Caki2 (cell line): ENCODE data around the gene CHD9. TPM values are rescaled to one million over a fixed set of nuclear protein-coding genes. Genes with fewer than 3 reads are reported as not detected.
"Not testable (repeated sequence)": the region's sequence is repeated elsewhere in the genome, so short reads cannot be mapped to it uniquely, and the experiment has no call there.

Experiments used
- DNase-seq: peaks from one replicate; pipeline ENCODE4 v3.0.0-alpha.2; 2015; ENCODE audit warnings: low read depth
- in situ Hi-C: cut with HindIII; loops from 2 replicates; pipeline ENCODE4 v1.10.0; 2016; ENCODE audit warnings: low sequenced_read_pairs, low pct_unique_long_range_greater_than_20kb, mixed read lengths
- total RNA-seq: library from RNA; depleted of rRNA; stranded (reverse); fragments of >200 nt; shearing (Covaris generic); gene quantifications from 2 replicates; pipeline ENCODE4 v1.2.3, GENCODE V29; 2014; ENCODE audit warnings: low replicate concordance

Gene CHD9
- total RNA-seq, 1 experiment from 2014 or later: 8.8 TPM

DNA sequence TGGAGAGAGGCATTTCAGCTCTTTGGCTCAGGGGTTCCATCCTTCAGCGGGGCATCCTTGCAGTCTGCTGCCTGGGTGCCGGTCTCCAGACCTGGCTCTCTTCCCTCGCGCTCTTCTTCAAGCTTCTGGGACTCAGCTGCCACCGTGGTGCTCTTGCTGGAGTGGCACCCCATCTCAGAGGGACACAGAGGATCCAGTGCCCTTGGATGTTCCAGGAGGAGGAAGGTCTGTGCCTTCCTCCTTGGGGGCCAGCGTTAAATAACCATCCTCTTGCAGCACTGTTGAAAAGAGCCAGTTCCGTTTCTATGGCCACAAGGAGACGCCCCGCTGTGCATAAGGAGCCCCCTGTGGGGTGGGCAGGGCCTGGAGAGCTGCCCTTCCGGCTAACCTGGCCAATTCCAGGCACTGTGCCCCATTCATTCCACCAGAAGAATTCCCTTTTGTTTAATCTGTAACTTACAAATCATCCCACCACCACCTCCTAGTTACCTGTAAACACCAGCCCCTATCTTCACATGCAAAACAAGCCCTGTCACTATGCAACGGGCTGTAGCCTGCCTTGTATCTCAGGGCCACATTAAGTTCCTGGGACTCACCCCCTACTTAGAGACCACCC is 10.7 kb upstream of the CHD9 start:
- peak; percentile 35 for DNase-seq
- in situ Hi-C loops: no loop called here

DNA sequence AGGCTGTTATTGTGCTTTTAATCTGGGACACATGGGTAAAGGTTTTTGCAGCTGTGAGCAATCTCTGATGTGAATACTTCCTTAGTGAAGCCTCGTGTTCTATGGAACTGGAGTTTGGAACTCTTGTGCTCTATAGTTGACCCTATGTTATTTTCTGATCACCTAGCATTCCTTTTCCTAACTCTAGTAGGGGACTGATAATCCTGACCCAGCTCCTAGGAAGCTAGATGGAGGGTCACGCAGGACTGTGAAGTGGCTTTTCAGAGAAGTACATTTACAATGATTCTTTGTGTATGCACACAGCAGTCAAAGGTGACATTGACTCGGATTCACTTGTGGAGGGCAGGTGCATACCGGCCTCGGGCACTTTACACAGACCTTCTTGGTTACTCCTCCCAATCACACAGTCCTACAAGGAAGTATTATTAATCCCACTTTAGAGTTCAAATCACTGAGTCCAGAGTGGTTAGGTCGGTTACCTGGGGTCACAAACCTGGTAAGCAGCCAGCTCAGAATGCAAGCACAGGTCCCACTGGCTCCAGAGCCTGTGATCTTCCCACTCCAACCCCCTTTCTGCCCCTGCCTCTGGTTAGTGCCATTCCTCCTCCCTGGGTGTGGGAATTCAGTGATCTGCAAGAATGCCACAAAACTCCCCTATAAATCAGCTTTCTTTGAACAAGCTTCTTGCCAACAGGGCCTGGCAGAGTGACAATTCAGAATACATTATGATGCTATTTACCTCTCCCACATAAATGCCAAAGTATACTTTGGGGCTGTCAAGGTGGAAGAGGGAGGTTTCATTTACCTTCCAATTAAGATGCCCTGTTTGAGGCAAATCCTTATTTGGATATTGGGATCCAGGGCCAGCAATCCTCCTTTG is 9.2 kb upstream of the CHD9 start:
- in situ Hi-C loops: no loop called here
- DNase-seq: no peak

DNA sequence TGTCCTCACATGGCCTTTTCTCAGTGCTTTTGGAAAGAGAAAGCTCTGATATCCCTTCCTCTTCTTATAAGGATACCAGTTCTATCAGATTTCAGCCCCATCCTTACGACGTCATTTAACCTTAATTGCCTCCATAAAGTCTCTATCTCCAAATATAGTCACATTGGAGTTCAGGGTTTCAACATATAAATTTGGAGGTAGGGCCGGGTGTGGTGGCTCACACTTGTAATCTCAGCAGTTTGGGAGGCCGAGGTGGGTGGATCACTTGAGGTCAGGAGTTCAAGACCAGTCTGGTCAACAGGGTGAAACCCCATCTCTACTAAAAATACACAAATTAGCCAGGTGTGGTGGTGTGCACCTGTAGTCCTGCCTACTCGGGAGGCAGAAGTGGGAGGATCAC is 7.3 kb upstream of the CHD9 start:
- in situ Hi-C loops, DNase-seq: not testable (repeated sequence)

DNA sequence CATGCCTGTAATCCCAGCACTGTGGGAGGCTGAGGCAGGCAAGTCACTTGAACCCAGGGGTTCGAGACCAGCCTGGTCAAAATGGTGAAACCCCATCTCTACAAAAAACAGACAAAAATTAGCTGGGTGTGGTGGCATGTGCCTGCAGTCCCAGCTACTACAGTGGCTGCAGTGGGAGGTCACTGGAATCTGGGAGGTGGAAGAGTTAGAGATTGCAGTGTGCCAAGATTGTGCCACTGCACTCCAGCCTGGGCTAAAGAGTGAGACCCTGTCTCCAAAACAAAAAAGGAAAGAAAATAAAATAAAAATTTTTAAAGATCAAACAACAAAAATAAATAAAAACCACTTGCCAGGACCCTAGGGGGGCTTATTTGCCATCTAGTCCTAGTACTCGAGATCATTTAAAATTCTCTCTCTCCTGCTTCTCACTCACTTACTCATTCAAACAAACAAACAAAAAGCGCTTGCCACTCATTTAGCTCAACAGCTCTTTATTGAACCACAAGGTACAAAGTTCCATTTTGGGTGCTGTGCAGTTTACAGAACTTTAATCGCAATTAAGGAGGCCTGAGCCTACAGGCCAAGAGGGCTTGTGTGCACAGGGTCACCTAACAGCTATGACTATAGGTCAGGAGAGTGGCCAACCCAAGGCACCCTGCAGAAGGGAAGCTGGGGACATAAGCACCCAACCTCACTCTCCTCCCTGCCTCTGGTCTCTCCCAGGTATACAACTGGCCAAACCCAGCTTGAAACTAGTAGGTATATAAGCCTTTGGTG is 6.5 kb upstream of the CHD9 start:
- no peak for DNase-seq
- in situ Hi-C loops: no loop called here

DNA sequence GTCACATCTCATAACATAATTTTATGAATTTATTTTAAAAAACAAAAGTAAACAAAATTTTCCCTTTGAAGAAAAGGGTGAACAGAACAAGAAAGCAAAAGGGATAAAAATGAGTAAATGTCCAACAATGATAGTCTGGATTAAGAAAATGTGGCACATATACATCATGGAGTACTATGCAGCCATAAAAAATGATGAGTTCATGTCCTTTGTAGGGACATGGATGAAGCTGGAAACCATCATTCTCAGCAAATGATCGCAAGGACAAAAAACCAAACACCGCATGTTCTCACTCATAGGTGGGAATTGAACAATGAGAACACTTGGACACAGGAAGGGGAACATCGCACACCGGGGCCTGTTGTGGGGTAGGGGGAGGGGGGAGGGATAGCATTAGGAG is 3.5 kb upstream of the CHD9 start:
- in situ Hi-C loops, DNase-seq: not testable (repeated sequence)

DNA sequence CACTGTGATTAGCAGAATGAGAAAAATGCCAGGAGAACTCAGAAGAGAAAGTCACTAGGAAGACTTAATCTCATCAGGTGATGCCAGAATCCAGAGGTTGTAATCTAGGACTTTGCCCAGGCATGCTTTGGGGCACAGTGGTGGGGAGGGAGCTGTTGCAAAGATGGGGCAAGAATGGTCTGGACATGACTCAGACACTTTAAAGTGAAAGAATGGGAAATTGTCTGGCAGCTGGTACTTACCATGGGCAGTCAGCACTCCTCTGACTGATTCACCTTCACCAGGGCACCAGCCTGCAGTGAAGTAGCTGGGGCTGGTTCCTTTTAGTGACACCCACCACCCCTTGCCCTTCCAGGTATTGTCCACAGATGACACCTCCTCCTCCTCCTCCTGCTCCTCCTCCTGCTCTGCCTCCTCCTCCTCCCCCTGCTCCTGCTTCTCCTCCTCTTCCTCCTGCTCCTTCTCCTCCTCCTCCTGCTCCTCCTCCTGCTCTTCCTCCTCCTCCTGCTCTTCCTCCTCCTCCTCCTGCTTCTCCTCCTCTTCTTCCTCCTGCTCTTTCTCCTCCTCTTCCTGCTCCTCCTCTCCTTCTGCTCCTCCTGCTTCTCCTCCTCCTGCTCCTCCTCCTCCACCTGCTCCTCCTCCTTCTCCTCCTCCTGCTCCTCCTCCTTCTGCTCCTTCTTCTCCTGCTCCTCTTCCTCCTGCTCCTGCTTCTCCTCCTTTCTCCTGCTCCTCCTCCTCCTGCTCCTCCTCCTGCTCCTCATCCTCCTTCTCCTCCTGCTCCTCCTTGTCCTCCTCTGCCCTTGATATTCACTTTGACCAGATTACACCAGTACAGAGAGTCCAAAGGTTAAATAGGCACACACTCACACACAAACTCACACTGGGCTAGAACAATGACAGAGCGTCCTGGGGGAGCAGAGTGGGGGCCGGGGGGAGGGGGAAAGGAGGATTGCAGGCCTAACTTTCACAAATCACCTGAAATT is 2.0 kb upstream of the CHD9 start, which contains the start of gene CHD9NB:
Gene CHD9NB (minus strand): TSS at position 379 of the 983 bp plus-strand sequence. CDS start 8,739 bp downstream, outside the sequence.
- in situ Hi-C loops: no loop called here
- DNase-seq: peak; percentile 87

DNA sequence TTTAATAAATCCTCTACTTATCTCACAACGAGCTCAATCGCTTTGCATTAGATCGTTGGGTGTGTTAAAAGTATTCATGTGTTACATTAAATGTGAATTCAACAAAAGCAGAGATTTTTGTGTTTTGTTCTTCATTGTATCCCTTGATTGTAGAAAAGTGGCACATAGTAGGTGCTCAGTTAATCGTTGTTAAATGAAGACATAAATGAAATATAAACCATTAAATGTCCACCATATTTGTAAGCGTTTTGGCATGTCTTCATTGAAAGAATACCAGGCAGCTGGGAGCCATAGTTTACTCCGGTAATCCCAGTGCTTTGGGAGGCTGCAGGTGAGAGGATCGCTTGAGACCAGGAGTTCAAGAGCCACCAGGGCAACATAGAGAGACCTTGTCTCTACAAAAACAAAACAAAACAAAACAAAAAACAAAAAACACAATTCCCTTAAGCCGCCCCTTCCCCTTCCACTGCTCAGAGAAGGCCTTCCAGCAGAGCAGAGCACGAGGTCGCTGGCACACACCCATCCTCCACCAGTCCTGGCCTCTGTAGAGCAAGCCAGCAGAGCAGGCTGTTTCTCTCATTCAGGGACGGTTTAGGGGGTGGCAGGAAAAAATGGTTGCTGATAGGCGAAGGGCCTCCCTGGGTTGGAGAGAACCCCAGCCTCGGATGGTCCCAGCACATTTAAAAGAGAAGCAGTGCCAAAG is 673 bp upstream of the CHD9 start:
- no peak for DNase-seq
- in situ Hi-C loops: no loop called here

DNA sequence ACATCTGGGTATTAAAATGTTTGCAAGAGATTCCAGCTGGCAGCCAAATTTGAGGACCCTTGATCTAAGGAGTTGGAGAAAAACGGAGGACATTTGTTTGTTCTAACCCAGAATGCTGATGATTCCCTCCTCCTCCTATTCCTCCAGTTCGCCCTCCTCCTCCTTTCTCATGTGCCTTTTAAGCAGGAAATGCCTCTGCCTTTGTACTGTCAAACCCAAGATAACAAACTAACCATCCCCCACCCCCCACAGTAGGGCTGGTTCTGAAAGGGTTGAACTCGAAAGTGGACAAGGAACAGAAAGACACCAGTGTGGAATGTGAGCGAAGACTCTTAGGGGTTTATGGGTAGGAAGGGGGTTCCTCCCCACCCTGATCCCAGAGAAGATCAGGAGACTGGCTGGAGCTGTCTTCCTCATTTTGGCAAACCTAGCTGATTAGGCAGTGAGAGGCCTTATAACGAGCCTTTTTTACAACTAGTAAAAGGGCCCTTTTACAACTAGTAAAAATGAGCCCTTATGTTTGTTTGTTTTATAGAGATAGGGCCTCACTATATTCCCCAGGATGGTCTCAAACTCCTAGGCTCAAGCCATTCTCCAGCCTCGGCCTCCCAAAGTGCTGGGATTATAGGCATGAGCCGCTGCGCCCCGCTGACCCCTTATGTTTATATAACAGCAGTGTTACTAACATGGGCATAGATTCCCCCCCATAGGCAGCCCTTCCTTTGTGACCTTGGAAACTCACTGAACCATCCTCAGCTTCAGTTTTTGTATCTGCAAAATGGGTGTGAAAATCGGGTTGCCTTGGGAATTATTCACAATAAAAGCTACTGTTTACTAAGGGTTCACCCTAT is 975 bp downstream of the CHD9 start:
- in situ Hi-C loops: no loop called here
- peak; percentile 45 for DNase-seq

DNA sequence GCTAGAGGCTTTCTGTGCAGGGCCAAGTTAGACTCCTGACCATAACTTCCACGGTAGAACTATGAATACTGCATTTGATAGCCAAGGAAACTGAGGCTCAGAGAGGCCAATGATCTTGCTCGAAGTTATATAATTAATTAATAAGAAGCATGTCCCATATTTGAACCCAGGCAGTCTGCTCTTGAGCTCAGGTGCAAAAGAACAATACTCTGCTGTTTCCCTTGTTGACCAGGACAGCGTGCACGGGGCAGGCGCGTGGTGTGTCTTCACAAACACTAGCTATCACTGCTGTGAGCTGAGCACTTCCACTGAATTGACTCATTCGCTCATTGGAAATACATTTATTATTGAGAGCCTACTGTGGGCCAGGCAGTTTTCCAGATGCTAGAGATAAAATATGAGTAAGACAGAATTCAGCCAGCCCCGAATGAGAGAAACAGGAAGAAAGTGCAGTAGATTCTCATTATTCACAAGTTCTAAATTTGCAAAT is 1.6 kb downstream of the CHD9 start:
- in situ Hi-C loops: no loop called here

DNA sequence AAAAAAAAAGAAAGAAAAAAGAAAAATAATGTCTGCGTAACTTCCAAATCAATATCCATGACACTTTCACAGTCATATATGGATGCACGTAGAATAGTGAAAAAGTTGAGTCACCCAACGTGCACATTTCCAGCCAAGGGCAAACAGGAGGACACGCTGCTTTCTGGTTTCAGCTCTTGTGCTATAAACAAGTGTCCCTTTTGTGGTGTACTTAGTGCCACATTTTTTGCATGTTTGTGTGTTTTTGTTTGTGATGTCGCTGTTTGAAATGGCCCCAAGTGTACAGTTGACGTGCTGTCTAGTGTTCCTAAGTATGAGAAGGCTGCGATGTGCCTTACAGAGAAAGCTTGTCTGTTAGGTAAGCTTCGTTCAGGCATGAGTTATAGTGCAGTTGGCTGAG is 2.9 kb downstream of the CHD9 start:
- in situ Hi-C loops: no loop called here
- no peak for DNase-seq

More for the DNA sequence above, 1.6 kb downstream of the CHD9 start:
- no peak for DNase-seq

DNA sequence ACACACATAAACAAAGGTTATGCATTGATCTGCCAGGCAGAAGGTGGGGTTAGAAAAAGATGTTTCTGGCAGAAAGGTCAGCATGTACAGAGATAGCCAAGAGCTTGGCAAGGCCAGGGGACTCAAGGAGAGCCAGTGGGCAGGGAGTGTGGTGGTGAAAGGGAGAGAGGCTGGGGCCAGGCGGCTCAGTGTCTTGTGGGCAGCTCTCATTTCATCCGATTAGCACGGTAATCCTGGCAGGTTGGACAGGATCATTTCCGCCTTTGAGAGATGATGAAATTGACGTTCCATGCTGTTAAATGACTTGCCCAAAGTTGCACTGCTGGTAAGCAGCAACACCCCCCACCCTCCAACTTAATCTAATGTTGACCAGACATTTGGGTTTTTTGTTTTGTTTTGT is 3.6 kb downstream of the CHD9 start:
- DNase-seq: no peak
- in situ Hi-C loops: no loop called here

DNA sequence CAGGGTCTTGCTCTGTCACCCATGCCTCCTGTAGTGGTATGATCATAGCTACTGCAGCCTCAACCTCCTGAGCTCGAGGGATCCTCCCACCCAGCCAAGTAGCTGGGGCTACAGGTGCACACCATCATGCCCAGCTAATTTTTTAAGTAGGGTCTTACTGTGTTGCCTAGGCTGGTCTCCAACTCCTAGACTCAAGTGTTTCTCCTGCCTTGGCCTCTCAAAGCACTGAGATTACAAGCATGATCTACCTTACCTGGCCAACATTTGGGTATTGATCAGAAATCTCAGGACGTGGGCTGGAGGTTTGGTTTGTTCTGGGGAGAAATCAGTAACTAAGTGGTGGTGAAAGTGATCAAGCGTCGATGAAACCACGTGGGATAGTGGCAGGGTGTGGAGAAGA is 4.1 kb downstream of the CHD9 start:
- DNase-seq: no peak
- in situ Hi-C loops: no loop called here

DNA sequence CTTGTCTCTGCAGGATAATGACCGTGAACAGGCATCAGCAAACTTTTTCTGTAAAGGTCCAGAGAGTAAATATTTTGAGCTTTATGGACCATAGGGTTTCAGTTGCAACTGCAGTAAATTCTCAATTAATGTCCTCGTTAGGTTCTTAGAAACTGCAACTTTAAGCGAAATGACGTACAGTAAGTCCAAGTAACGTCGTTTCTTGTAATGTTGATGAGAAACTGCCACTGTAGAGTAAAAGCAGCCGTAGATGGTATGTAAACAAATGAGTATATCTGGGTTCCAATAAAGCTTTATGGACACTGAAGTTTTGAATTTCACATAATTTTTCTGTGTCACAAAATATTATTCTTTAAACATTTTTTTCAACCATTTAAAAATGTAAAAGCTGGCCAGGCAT is 4.9 kb downstream of the CHD9 start:
- in situ Hi-C loops: no loop called here
- DNase-seq: no peak

DNA sequence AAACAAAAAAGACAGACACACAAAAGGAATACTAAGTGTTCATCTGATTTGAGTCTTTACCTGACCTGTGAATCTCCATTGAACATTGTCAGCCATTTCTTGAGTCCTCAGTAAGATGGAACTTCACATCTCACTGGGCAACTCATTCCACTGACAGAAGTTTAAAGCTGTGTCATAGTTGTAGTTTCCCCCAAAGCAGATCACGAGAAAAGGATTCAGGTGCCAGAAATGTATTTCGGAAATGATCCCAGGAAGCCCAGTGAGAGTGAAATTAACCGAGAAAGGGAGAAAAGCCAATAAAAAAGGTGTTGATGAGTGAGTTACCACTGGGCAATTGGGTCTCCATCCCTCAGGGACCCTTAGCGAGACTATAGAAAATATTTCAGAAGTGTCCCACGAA is 6.5 kb downstream of the CHD9 start:
- in situ Hi-C loops: no loop called here
- DNase-seq: no peak

DNA sequence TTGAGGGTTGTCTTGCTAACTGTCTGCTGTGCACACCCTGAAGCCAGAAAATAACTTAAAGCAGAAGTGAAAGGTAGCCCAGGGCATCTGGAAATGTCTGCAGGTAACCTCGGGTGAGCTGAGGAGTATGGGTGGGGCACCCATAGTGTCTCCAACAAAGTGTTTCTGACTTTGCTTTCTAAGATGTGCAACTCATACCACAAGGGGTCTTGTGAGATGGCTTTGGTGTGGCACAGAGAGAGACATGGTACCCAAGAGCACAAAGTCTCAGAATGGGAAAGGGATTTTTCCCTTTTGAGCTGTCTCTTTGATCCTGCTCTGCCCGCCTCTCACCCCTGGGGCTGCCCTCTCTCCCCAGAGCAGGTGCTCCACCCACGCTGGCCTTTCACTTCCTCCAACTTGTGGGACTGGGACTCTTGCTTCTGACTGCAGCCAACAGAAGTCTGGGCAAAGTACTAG is 6.9 kb downstream of the CHD9 start:
- in situ Hi-C loops: no loop called here
- DNase-seq: no peak

DNA sequence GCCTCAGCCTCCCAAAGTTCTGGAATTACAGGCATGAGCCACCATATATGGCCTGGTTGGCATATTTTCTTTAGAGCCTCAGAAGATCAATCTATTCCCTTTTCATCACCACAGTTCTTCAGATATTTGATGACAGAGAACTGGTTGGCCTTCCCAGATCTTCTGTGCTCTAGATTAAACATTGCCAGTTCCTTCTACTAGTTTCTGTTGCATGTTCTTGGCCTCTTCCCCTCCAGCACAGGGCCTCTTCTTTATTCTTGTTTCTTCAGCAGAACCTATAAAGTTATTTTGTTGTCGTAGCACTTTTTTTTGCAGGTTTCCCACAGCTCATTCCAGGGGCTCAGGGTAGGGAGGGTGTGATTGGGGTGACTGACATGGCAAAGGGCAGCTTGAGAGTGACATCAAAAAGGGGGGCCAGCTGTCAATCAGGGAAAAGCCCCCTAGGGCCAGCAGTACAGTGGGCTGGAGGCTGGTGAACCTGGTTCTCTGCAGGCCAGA is 9.3 kb downstream of the CHD9 start:
- in situ Hi-C loops: no loop called here
- no peak for DNase-seq
